A549 treated with CpdA at 1 μM for 4 hours (cell line): Measurements from ENCODE around the gene RGSL1. TPM values are rescaled to one million over a fixed set of nuclear protein-coding genes. Genes with fewer than 3 reads are reported as not detected.

Experiments used
- total RNA-seq: library from RNA; stranded (reverse); fragments of 200-300 nt; extraction: Qiagen RNA extraction; gene quantifications from 5 replicates; pipeline ENCODE4 v1.2.3, GENCODE V29; 2022; ENCODE audit warnings: low read depth

The RGSL1 gene
- not detected in 5 replicates for total RNA-seq

GRCh38 chr1:182450087-182450486, at the start of gene RGSL1:
Gene RGSL1, plus strand, starts transcription at chr1:182450146. Its CDS starts 20 bp downstream, at chr1:182450166.

DNA sequence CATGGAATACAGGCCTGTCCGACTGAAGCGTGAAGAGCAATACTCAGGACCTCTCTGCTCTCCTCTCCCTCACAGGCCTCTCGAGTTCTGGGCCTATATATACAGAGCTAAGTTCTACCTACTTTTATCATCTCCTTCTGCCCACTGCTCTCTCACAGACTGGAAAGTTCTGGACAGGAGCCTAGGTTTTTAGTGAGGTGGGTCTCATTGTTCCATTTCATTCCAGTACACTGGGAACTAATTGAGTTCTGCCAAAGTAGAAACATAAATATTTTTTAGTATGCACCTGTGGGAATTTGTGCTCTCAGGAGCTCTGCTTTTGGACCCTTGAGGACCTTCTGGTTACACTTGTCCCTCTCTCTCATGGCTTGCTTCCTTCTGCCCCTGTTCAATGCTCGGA, 49.4 kb upstream of the RGSL1 start, which contains the start of gene TEDDM1:
TSS of gene TEDDM1 (minus strand) at position 101 of the 400 bp plus-strand sequence. CDS start 182 bp downstream, outside the sequence.

GRCh38 chr1:182588500-182589396, 138.8 kb downstream of the RGSL1 start, which contains the start of gene RNASEL:
Gene RNASEL, minus strand, starts transcription at chr1:182589256. Its CDS starts 2,450 bp downstream, at chr1:182586806.

DNA sequence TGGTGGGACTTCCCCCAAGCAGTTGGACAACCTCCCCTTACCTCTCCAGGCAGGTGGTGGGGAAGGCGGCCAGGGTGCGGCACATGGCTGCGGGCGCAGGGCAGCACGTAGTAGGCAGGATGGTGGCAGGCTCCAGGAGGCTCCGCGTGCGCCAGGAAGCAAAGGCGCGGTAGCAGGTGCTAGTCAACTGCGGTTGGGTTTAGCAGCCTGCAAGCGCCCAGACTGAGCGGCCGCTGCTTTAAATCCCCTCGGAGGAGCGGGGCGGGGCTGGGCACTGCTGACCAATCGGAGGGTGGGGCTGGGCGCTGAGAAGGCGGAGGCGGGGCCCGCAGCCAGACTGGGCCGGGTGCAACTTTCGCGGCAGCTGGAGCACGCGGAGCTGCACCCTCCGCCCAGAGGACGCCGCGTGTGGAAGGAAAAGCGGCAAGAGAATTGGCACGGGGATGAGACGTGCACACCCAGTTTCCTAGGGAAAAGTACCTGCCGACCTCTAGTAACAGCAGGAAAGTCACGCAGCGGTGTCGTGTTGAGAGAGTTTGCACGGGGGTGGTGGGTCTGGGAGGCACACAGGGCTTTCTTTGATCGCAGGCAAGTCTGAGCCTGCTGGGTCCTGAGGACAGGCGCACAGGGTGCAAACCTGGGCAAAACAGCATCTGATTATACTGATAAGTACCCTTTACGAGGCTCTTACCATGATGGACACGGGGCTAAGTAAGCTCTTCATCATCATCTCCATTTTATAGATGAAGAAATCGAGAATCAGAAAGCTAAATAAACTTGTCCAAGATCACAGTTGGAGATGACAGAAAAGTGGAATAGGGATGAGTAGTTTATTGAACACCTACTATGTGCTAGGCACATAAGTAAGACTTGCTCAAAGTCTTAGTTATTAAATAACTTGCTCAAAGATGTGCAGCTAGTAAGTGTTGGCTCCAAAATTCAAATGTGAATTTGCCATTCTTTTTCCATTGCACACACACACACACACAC, 154.5 kb downstream of the RGSL1 start, which contains the start of gene RGS16:
TSS of gene RGS16 (minus strand) at position 215 of the 990 bp plus-strand sequence. CDS start at position 85, 130 bp downstream.

Other genes with a start within 250 kb of the RGSL1 start
- gene GLUL, start 58.4 kb upstream of the RGSL1 start, total RNA-seq: 10.2 to 20.3 TPM (median 17.7 TPM) in 5 replicates
- gene TEDDM1, start 49.5 kb upstream of the RGSL1 start, total RNA-seq: not detected in 5 replicates
- 1.6 to 2.7 TPM (median 2.6 TPM) in 5 replicates for gene RNASEL, start 139.1 kb downstream of the RGSL1 start, total RNA-seq
- gene RGS16, start 154.2 kb downstream of the RGSL1 start, total RNA-seq: 0.15 to 0.31 TPM (median 0.19 TPM) in 5 replicates
- not detected in 5 replicates for gene RGS8, start 234.4 kb downstream of the RGSL1 start, total RNA-seq